ENCODE results near the gene PLXNA4. TPM values are rescaled to one million over a fixed set of nuclear protein-coding genes. Genes with fewer than 3 reads are reported as not detected.

Gene PLXNA4
- total and polyA plus RNA-seq, 8 donors: 0.19 to 1.6 (median 0.47) TPM

DNA sequence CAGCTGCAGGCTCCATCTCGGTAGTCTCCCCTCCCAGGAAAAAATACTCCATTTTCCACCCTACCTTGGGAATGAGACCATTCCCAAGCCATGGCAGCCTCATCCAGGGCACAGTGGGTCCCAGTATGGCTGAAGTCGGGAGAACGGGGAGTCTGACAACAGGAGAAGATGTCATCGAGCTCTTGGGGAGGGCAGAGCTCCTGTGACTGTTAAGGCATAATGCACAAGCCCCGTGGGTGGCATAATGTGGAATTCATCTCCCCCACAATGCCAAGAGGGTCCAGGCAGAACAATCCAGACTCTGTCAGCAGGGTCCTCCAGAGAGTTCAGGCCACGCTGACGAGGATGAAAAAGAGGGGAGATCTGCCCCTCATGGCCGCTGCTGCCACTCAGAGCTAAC lies 279.4 kb downstream of the PLXNA4 start:
- H3K4me1 ChIP-seq: no peaks in the 10 kb centered on the region
- 67% methylated on average over 8 of the region's 8 CpGs for WGBS, 2 donors
- H3K27ac ChIP-seq: no peak overlapping the region
- H3K4me3 ChIP-seq: no peak overlapping the region
- TF ChIP-seq, protein P1, sequence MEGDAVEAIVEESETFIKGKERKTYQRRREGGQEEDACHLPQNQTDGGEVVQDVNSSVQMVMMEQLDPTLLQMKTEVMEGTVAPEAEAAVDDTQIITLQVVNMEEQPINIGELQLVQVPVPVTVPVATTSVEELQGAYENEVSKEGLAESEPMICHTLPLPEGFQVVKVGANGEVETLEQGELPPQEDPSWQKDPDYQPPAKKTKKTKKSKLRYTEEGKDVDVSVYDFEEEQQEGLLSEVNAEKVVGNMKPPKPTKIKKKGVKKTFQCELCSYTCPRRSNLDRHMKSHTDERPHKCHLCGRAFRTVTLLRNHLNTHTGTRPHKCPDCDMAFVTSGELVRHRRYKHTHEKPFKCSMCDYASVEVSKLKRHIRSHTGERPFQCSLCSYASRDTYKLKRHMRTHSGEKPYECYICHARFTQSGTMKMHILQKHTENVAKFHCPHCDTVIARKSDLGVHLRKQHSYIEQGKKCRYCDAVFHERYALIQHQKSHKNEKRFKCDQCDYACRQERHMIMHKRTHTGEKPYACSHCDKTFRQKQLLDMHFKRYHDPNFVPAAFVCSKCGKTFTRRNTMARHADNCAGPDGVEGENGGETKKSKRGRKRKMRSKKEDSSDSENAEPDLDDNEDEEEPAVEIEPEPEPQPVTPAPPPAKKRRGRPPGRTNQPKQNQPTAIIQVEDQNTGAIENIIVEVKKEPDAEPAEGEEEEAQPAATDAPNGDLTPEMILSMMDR (IDR thresholded peaks at IDR 0.05): no peak
- intact Hi-C loops (cut with DNase I): no loop called here
- ATAC-seq: no peak
- FAIRE-seq: no peak
- H3K9me3 ChIP-seq: no peaks in the 10 kb centered on the region
- no peaks in the 10 kb centered on the region for H3K27me3 ChIP-seq
- no peak for DNase-seq
- no peaks in the 10 kb centered on the region for H3K36me3 ChIP-seq

DNA sequence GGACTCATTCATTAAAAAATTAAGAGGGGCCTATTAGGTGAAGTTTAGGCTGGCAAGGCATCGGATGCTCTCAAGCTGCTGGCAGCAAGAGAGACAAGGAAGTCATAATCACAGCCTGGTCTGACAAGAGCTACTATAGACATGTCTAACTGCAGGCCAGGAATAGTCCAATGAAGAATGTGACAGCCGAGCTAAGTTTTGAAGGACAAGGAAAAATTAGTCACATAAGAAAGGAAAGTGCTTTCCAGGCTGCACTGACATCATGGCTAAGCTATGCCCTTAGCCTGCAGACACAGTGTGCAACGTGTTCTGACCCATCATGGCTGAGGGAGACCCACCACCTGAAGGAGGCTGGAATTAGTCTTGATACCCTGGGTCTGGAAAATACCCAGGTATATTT lies 281.1 kb downstream of the PLXNA4 start:
- Histone ChIP-seq H3K36me3 (no peaks in the 10 kb centered on the region), H3K27ac (no peak overlapping the region), H3K27me3 (no peaks in the 10 kb centered on the region), H3K9me3 (no peaks in the 10 kb centered on the region), H3K4me1 (no peaks in the 10 kb centered on the region), H3K4me3 (no peak overlapping the region)
- DNase-seq (no peak), FAIRE-seq (no peak), ATAC-seq (no peak)
- TF ChIP-seq, protein P1 (IDR thresholded peaks at IDR 0.05): no peak
- intact Hi-C loops (cut with DNase I): no loop called here
- 72 to 80% methylated on average over 3 of the region's 3 CpGs for WGBS, 2 donors

DNA sequence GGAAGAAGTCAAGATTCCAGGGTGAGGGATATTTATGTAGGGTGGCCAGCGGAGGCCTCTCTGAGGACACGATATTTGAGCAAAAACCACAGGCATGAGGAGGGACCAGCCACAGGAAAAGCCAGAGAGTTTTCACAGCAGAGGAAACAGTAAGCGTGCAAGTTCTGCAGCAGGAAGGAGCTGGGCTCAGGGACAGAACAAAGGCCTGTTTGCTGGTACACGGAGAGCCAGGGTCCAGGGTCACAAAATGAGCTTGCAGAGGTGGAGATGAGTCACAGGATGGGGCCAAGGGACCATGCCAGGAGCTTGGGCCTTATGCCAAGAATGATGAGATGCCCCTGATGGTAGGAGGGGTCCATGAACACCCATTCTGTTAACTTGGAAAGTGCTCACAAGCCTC lies 283.5 kb downstream of the PLXNA4 start:
- H3K27me3 ChIP-seq: no peaks in the 10 kb centered on the region
- FAIRE-seq: no peak
- WGBS, 2 donors: 70 to 72% methylated on average over 4 of the region's 4 CpGs
- H3K36me3 ChIP-seq: no peaks in the 10 kb centered on the region
- TF ChIP-seq, protein P1 (IDR thresholded peaks at IDR 0.05): no peak
- no peak for ATAC-seq
- DNase-seq: no peak
- H3K9me3 ChIP-seq: no peaks in the 10 kb centered on the region
- H3K4me3 ChIP-seq: no peak overlapping the region
- H3K4me1 ChIP-seq: no peaks in the 10 kb centered on the region
- H3K27ac ChIP-seq: no peak overlapping the region
- intact Hi-C loops (cut with DNase I): no loop called here

DNA sequence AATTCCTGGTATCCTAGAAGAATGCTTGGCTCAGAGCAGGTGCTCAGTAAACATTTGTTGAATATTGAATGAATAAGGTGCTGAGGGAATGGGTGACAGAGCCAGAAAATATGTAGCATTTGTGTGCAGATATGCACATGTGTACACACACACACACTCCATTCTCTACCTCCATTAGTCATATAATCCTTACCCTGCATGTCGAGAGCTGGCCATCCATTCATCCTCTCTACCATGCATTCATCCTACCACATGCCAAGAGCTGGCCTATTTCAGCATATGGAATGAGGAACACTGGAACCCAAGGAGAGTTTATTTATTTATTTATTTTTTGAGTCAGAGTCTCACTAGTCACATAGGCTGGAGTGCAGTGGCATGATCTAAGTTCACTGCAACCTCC lies 284.8 kb downstream of the PLXNA4 start:
- no peak for FAIRE-seq
- TF ChIP-seq, protein P1 (IDR thresholded peaks at IDR 0.05): no peak
- Histone ChIP-seq H3K27me3 (no peaks in the 10 kb centered on the region), H3K36me3 (no peaks in the 10 kb centered on the region), H3K4me3 (no peak overlapping the region), H3K4me1 (no peaks in the 10 kb centered on the region), H3K27ac (no peak overlapping the region), H3K9me3 (no peaks in the 10 kb centered on the region)
- no peak for DNase-seq
- intact Hi-C loops (cut with DNase I): no loop called here
- 90 to 100% methylated on average over 1 of the region's 1 CpG for WGBS, 2 donors
- ATAC-seq: no peak

DNA sequence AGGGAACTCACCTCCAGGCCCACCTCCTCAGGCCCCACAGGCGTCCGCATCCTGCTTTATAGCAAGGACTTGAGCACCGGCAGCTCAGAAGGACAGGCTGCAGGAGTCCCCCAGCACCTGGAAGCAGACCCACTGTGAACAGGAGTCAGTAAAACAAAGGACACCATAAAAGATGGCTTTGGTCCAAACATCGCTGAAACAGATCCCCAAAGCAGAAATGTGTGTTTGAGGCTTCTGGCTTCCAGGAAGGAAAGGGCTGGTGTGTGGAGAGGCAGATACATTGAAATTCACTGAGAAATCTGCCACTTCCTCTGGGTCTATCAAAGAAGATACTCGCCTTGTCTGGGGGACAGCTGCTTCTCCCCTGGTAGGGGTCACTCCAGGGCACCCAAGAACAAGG lies 286.2 kb downstream of the PLXNA4 start:
- Histone ChIP-seq H3K4me3 (no peak overlapping the region), H3K27ac (no peak overlapping the region), H3K27me3 (no peaks in the 10 kb centered on the region), H3K9me3 (no peaks in the 10 kb centered on the region), H3K4me1 (no peaks in the 10 kb centered on the region), H3K36me3 (no peaks in the 10 kb centered on the region)
- 79 to 80% methylated on average over 5 of the region's 5 CpGs for WGBS, 2 donors
- TF ChIP-seq, protein P1 (IDR thresholded peaks at IDR 0.05): no peak
- DNase-seq (no peak), FAIRE-seq (no peak), ATAC-seq (no peak)
- intact Hi-C loops (cut with DNase I): no loop called here

Measured in pancreas (tissue), 10 donors.